Body of pancreas (tissue), 4 donors: ENCODE results near the gene FBN1.

ENCODE experiments used
- CTCF ChIP-seq, 7 experiments: fragments of 450-650 bp in 4 of 7; fragments of 200-600 bp in 3 of 7; sonication (generic) in 3 of 7; IDR thresholded peaks; one replicate each; pipeline ENCODE4 v1.5.1; 2016 to 2019; ENCODE audit warnings: antibody characterized with exemption in 7 of 7
- POLR2A ChIP-seq, 3 donors: fragments of 450-650 bp; IDR thresholded peaks; one replicate each; pipeline ENCODE4 v1.6.1; 2016; ENCODE audit warnings: antibody characterized with exemption in 3 of 3, mild to moderate bottlenecking in 2 of 3

DNA sequence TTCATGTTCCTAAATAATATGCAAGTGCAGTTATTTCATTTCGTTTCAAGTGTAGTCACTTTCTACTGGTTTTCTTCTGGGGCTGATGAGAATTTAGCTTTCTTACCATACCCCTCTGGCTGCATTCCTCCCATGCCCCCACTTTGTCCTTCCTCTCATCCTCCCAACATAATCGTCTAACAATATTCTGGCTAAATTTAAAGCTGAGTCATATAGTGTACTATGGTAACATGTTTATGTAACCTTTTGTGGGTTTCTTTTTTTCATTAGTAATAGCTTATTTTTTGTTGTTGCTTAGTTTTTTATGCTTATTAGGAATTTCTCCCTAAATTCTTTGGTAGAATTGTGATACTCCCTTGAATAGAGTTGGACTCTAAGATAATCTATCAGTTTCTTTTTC, 283.8 kb downstream of the FBN1 start:
- TF ChIP-seq POLR2A (IDR thresholded peaks at IDR 0.05) (no peak), CTCF (IDR thresholded peaks at IDR 0.05) (no peak)
